Gastroesophageal sphincter (tissue), 4 donors: ENCODE data around the gene CROCC2. TPM values are rescaled to one million over a fixed set of nuclear protein-coding genes. Genes with fewer than 3 reads are reported as not detected.

Experiments
- ATAC-seq: fragments of 150-250 bp; one replicate; pipeline ENCODE4 v1.9.1; 2016; ENCODE audit warnings: mild to moderate bottlenecking, moderate library complexity
- H3K27ac ChIP-seq, 4 donors: fragments of 200-600 bp; sonication (generic) in 3 of 4; 1 replicate in 3 of 4; 2 replicates in 1 of 4; pipeline ENCODE4 v1.5.1; 2016 to 2019
- H3K27me3 ChIP-seq: fragments of 200-600 bp; sonication (generic); one replicate; pipeline ENCODE4 v1.5.1; 2019
- H3K36me3 ChIP-seq, 2 donors: fragments of 200-600 bp; sonication (generic); one replicate each; pipeline ENCODE4 v1.5.1; 2019; ENCODE audit warnings: control low read depth in 1 of 2
- H3K4me1 ChIP-seq, 3 donors: fragments of 200-600 bp; sonication (generic); 1 replicate in 2 of 3; 2 replicates in 1 of 3; pipeline ENCODE4 v1.5.1; 2016 to 2019; ENCODE audit warnings: control low read depth in 2 of 3
- H3K4me3 ChIP-seq, 2 donors: fragments of 200-600 bp; sonication (generic); one replicate each; pipeline ENCODE4 v1.5.1; 2019; ENCODE audit warnings: mild to moderate bottlenecking in 1 of 2, moderate library complexity in 1 of 2
- H3K9me3 ChIP-seq, 3 donors: fragments of 200-600 bp; sonication (generic); one replicate each; pipeline ENCODE4 v1.5.1; 2017 to 2019; ENCODE audit warnings: control low read depth in 2 of 3
- CTCF ChIP-seq, 4 experiments: fragments of 200-600 bp in 2 of 4; fragments of 450-650 bp in 2 of 4; sonication (generic) in 1 of 4; IDR thresholded peaks; one replicate each; pipeline ENCODE4 v1.5.1; 2017 to 2019; ENCODE audit warnings: antibody characterized with exemption in 4 of 4, mild to moderate bottlenecking in 2 of 4, moderate library complexity in 2 of 4
- EP300 ChIP-seq: sonication (generic); formaldehyde crosslinking; IDR thresholded peaks from one replicate; pipeline ENCODE4 v1.6.1; 2017; ENCODE audit warnings: antibody characterized with exemption, mild to moderate bottlenecking
- POLR2A ChIP-seq, 2 donors: fragments of 450-650 bp; IDR thresholded peaks; one replicate each; pipeline ENCODE4 v1.6.1; 2017; ENCODE audit warnings: antibody characterized with exemption in 2 of 2, mild to moderate bottlenecking in 2 of 2, moderate library complexity in 1 of 2
- POLR2AphosphoS5 ChIP-seq: sonication (generic); formaldehyde crosslinking; IDR thresholded peaks from one replicate; pipeline ENCODE4 v1.6.1; 2017; ENCODE audit warnings: antibody characterized with exemption
- WGBS, 2 donors: methylation state at CpG; one replicate each; pipeline ENCODE4 v1.1.5; 2018; ENCODE audit warnings: low coverage in 1 of 2; 5-methylcytosine and 5-hydroxymethylcytosine counted together
- total RNA-seq, 4 donors: library from RNA; depleted of rRNA; stranded (reverse); fragments of >200 nt; gene quantifications; one replicate each; pipeline ENCODE4 v1.1.0, GENCODE V29; 2016

Gene CROCC2
- total RNA-seq, 4 donors from 2014 or later = not detected

- H3K4me1 ChIP-seq = peaks cover 0 to 73% (median 14%) of the 10 kb centered on the region in 3 donors
- 80% methylated on average over 1 of the region's 16 CpGs; no CpG with 5 or more reads in 1 of the 2 donors for WGBS, 2 donors
- ATAC-seq = no peak
- no peaks in the 10 kb centered on the region for H3K9me3 ChIP-seq
- TF ChIP-seq EP300 = no peak
- no peak for TF ChIP-seq POLR2AphosphoS5
- no peak overlapping the region for H3K27ac ChIP-seq
- H3K27me3 ChIP-seq = no peaks in the 10 kb centered on the region
- no peak overlapping the region for H3K4me3 ChIP-seq
- no peaks in the 10 kb centered on the region for H3K36me3 ChIP-seq
Measured at GRCh38 chr2:240994171-240994896, 88.2 kb downstream of the CROCC2 start.

- no peak overlapping the region for H3K4me3 ChIP-seq
- H3K27me3 ChIP-seq = no peaks in the 10 kb centered on the region
- H3K4me1 ChIP-seq = peaks cover 0 to 80% (median 17%) of the 10 kb centered on the region in 3 donors
Measured at GRCh38 chr2:240995041-240996021, 89.2 kb downstream of the CROCC2 start.

GRCh38 chr2:240996161-240996833 is 90.2 kb downstream of the CROCC2 start:
- TF ChIP-seq EP300 (no peak), CTCF (IDR thresholded peaks at IDR 0.05) (no peak), POLR2AphosphoS5 (no peak), POLR2A (IDR thresholded peaks at IDR 0.05) (no peak)
- Histone ChIP-seq H3K27me3 (no peaks in the 10 kb centered on the region), H3K4me1 (peaks cover 0 to 81% (median 16%) of the 10 kb centered on the region in 3 donors), H3K4me3 (no peak overlapping the region), H3K9me3 (no peaks in the 10 kb centered on the region), H3K27ac (peak overlapping the region in 1 of 4 donors; percentile 82), H3K36me3 (peaks cover 0 to 9% of the 10 kb centered on the region in 2 donors)
- ATAC-seq = no peak
- 100% methylated on average over 4 of the region's 19 CpGs; no CpG with 5 or more reads in 1 of the 2 donors for WGBS, 2 donors

More at GRCh38 chr2:240995041-240996021, 89.2 kb downstream of the CROCC2 start:
- Histone ChIP-seq H3K27ac (no peak overlapping the region), H3K9me3 (no peaks in the 10 kb centered on the region), H3K36me3 (peaks cover 0 to 2% of the 10 kb centered on the region in 2 donors)
- no peak for TF ChIP-seq POLR2A (IDR thresholded peaks at IDR 0.05)
- no peak for TF ChIP-seq EP300
- TF ChIP-seq POLR2AphosphoS5 = no peak
- no peak for TF ChIP-seq CTCF (IDR thresholded peaks at IDR 0.05)
- WGBS, 2 donors = 57 to 79% methylated on average over 8 to 9 of the region's 24 CpGs
- no peak for ATAC-seq

GRCh38 chr2:240996834-240997140 is 90.7 kb downstream of the CROCC2 start:
- H3K4me3 ChIP-seq = no peak overlapping the region
- H3K36me3 ChIP-seq = peaks cover 0 to 11% of the 10 kb centered on the region in 2 donors
- H3K27me3 ChIP-seq = no peaks in the 10 kb centered on the region
- WGBS, 2 donors = 88% methylated on average over 6 of the region's 13 CpGs; no CpG with 5 or more reads in 1 of the 2 donors
- H3K9me3 ChIP-seq = no peaks in the 10 kb centered on the region
- ATAC-seq = no peak
- H3K27ac ChIP-seq = peak overlapping the region in 2 of 4 donors; percentile 82 to 83
- peaks cover 0 to 76% (median 13%) of the 10 kb centered on the region in 3 donors for H3K4me1 ChIP-seq
- TF ChIP-seq POLR2A (IDR thresholded peaks at IDR 0.05) = no peak

GRCh38 chr2:240997141-240997855 is 91.2 kb downstream of the CROCC2 start:
- WGBS, 2 donors = 44 to 58% methylated on average over 2 to 6 of the region's 16 CpGs
- Histone ChIP-seq H3K36me3 (peaks cover 0 to 11% of the 10 kb centered on the region in 2 donors), H3K4me3 (peak overlapping the region in 1 of 2 donors; percentile 80), H3K27me3 (no peaks in the 10 kb centered on the region), H3K27ac (peak overlapping the region in 3 of 4 donors; percentile 76 to 83 (median 82)), H3K9me3 (no peaks in the 10 kb centered on the region), H3K4me1 (peaks cover 0 to 71% (median 13%) of the 10 kb centered on the region in 3 donors)
- TF ChIP-seq POLR2AphosphoS5 = no peak
- TF ChIP-seq EP300 = no peak
- no peak for TF ChIP-seq CTCF (IDR thresholded peaks at IDR 0.05)
- no peak for TF ChIP-seq POLR2A (IDR thresholded peaks at IDR 0.05)
- ATAC-seq = peak; percentile 19
